GM12864 (cell line): ENCODE results near the gene LRRC26.
A peak's percentile ranks its signal among the peaks of the same experiment; 100 is the strongest.
"Not testable (repeated sequence)": the region's sequence is repeated elsewhere in the genome, so short reads cannot be mapped to it uniquely, and the experiment has no call there.

Experiments used
- DNase-seq: peaks from one replicate; pipeline ENCODE4 v3.0.0-alpha.2; 2011; ENCODE audit warnings: low read depth
- H3K4me3 ChIP-seq: 2 replicates; pipeline ENCODE4 v1.5.1; 2011; ENCODE audit warnings: mild to moderate bottlenecking, low read depth, low read length, control low read depth
- CTCF ChIP-seq: IDR thresholded peaks from 2 replicates; pipeline ENCODE4 v1.5.1; 2011; ENCODE audit warnings: low read depth, mild to moderate bottlenecking, moderate library complexity, low read length, control low read depth, inconsistent platforms; ENCODE audit errors: missing control alignments

LRRC26 gene

GRCh38 chr9:137126786-137127185, 43.1 kb downstream of the LRRC26 start:
- DNase-seq = no peak
- TF ChIP-seq CTCF = no peak
- peak overlapping the region; percentile 77 for H3K4me3 ChIP-seq

- DNase-seq, H3K4me3 ChIP-seq: not testable (repeated sequence)
Observed at GRCh38 chr9:137123952-137124462, 45.8 kb downstream of the LRRC26 start.

GRCh38 chr9:137123468-137123837, 46.4 kb downstream of the LRRC26 start:
- no peak for TF ChIP-seq CTCF
- H3K4me3 ChIP-seq = no peak overlapping the region; the same call in 1 of the 2 replicates
- DNase-seq = peak; percentile 49

GRCh38 chr9:137122796-137123467, 46.9 kb downstream of the LRRC26 start:
- peak overlapping the region; percentile 16; the same call in 1 of the 2 replicates for H3K4me3 ChIP-seq
- DNase-seq = not testable (repeated sequence)

GRCh38 chr9:137121927-137122795, 47.7 kb downstream of the LRRC26 start:
- not testable (repeated sequence) for DNase-seq
- peak overlapping the region; percentile 14; the same call in 1 of the 2 replicates for H3K4me3 ChIP-seq
